Measurements from ENCODE around the gene HSD17B2. TPM values are rescaled to one million over a fixed set of nuclear protein-coding genes. Genes with fewer than 3 reads are reported as not detected.

Gene HSD17B2
- total and polyA plus RNA-seq, 2 donors from 2014 or later, result 0.79 to 1.8 TPM

GRCh38 chr16:82092711-82093110 lies 57.7 kb downstream of the HSD17B2 start:
- TF ChIP-seq CTCF (IDR thresholded peaks at IDR 0.05; ENCODE audit: borderline replicate concordance, extremely low read depth, insufficient read depth), result no peak
- Histone ChIP-seq H3K4me1 (ENCODE audit: control insufficient read depth in 2 of 3, insufficient read depth in 2 of 3, low read depth in 1 of 3, low read length in 3 of 3) (no peaks in the 10 kb centered on the region), H3K4me3 (ENCODE audit: low read length in 3 of 3) (no peak overlapping the region), H3K9ac (ENCODE audit: low read length in 3 of 3) (no peak overlapping the region), H3K36me3 (ENCODE audit: control insufficient read depth in 2 of 3, insufficient read depth in 3 of 3, low read length in 3 of 3) (no peaks in the 10 kb centered on the region), H3K27me3 (ENCODE audit: control insufficient read depth, insufficient read depth, low read length) (no peaks in the 10 kb centered on the region), H3K27ac (ENCODE audit: low read depth in 2 of 2, low read length in 2 of 2) (no peak overlapping the region), H3K9me3 (ENCODE audit: control insufficient read depth in 2 of 3, insufficient read depth in 1 of 3, low read length in 3 of 3) (no peaks in the 10 kb centered on the region)
- FAIRE-seq (no peak), DNase-seq (no peak)
- intact Hi-C loops (cut with DNase I), result no loop called here

- no peak for FAIRE-seq
- Histone ChIP-seq H3K27me3 (ENCODE audit: control insufficient read depth, insufficient read depth, low read length) (no peaks in the 10 kb centered on the region), H3K9ac (ENCODE audit: low read length in 3 of 3) (no peak overlapping the region), H3K9me3 (ENCODE audit: control insufficient read depth in 2 of 3, insufficient read depth in 1 of 3, low read length in 3 of 3) (no peaks in the 10 kb centered on the region), H3K36me3 (ENCODE audit: control insufficient read depth in 2 of 3, insufficient read depth in 3 of 3, low read length in 3 of 3) (no peaks in the 10 kb centered on the region), H3K27ac (ENCODE audit: low read depth in 2 of 2, low read length in 2 of 2) (no peak overlapping the region), H3K4me3 (ENCODE audit: low read length in 3 of 3) (no peak overlapping the region), H3K4me1 (ENCODE audit: control insufficient read depth in 2 of 3, insufficient read depth in 2 of 3, low read depth in 1 of 3, low read length in 3 of 3) (no peaks in the 10 kb centered on the region)
- intact Hi-C loops (cut with DNase I), result no loop called here
- no peak for TF ChIP-seq CTCF (IDR thresholded peaks at IDR 0.05; ENCODE audit: borderline replicate concordance, extremely low read depth, insufficient read depth)
- no peak for DNase-seq
These were observed 58.7 kb downstream of the HSD17B2 start for GRCh38 chr16:82093666-82094300.

GRCh38 chr16:82094942-82095540 lies 60.0 kb downstream of the HSD17B2 start:
- no peaks in the 10 kb centered on the region for H3K4me1 ChIP-seq (ENCODE audit: control insufficient read depth in 2 of 3, insufficient read depth in 2 of 3, low read depth in 1 of 3, low read length in 3 of 3)
- H3K36me3 ChIP-seq (ENCODE audit: control insufficient read depth in 2 of 3, insufficient read depth in 3 of 3, low read length in 3 of 3), result no peaks in the 10 kb centered on the region
- intact Hi-C loops (cut with DNase I), result no loop called here
- no peak for FAIRE-seq
- no peak overlapping the region for H3K27ac ChIP-seq (ENCODE audit: low read depth in 2 of 2, low read length in 2 of 2)
- peak in 1 of 5 donors; percentile 5 for DNase-seq
- H3K27me3 ChIP-seq (ENCODE audit: control insufficient read depth, insufficient read depth, low read length), result no peaks in the 10 kb centered on the region
- H3K4me3 ChIP-seq (ENCODE audit: low read length in 3 of 3), result no peak overlapping the region
- no peak overlapping the region for H3K9ac ChIP-seq (ENCODE audit: low read length in 3 of 3)
- H3K9me3 ChIP-seq (ENCODE audit: control insufficient read depth in 2 of 3, insufficient read depth in 1 of 3, low read length in 3 of 3), result no peaks in the 10 kb centered on the region
- no peak for TF ChIP-seq CTCF (IDR thresholded peaks at IDR 0.05; ENCODE audit: borderline replicate concordance, extremely low read depth, insufficient read depth)

Measured in kidney (tissue), 14 donors.